PC-3 (cell line): ENCODE results near the gene HNRNPAB. TPM values are rescaled to one million over a fixed set of nuclear protein-coding genes. Genes with fewer than 3 reads are reported as not detected.
A peak's percentile ranks its signal among the peaks of the same experiment; 100 is the strongest.

Experiments used
- ATAC-seq: fragments of 200-7000 bp; cut with Tn5 transposase; 2 replicates; pipeline ENCODE4 v1.9.1; 2020; ENCODE audit warnings: mild to moderate bottlenecking, moderate library complexity
- BruUV-seq: library from RNA; stranded (reverse); fragments of 400-500 nt; replicated peaks from 2 replicates; lab custom pipeline; 2021; lab: Mats Ljungman, UMichigan
- CTCF ChIA-PET: fragments of 300-600 bp; sonication (Branson Sonifier 250); formaldehyde crosslinking; loops from one replicate; lab custom pipeline; 2022; ENCODE audit warnings: antibody characterized with exemption; lab: Charles Lee
- POLR2A ChIA-PET: fragments of 300-600 bp; sonication (Branson Sonifier 250); formaldehyde crosslinking; loops from one replicate; lab custom pipeline; 2022; ENCODE audit warnings: antibody characterized with exemption; ENCODE audit not compliant: unreplicated experiment; lab: Charles Lee
- DNase-seq: peaks from one replicate; pipeline ENCODE4 v3.0.0-alpha.2; 2015
- H2AFZ ChIP-seq: fragments of 300-600 bp; sonication (generic); 2 replicates; pipeline ENCODE4 v1.6.0; 2016; ENCODE audit warnings: antibody characterized with exemption, low read length
- H3F3A ChIP-seq: fragments of 300-600 bp; sonication (generic); one replicate; pipeline ENCODE4 v1.6.0; 2017; ENCODE audit warnings: antibody characterized with exemption, low read length, control low read depth, mild to moderate bottlenecking; ENCODE audit not compliant: unreplicated experiment
- H3K27ac ChIP-seq: fragments of 300-600 bp; sonication (generic); 2 replicates; pipeline ENCODE4 v1.5.1; 2016; ENCODE audit warnings: mild to moderate bottlenecking, low read length
- H3K27me3 ChIP-seq: fragments of 300-600 bp; sonication (generic); 2 replicates; pipeline ENCODE4 v1.6.1; 2016; ENCODE audit warnings: low read length, mixed read lengths
- H3K36me3 ChIP-seq: fragments of 300-600 bp; sonication (generic); 2 replicates; pipeline ENCODE4 v1.6.1; 2016; ENCODE audit warnings: low read depth, mixed run types, low read length, mixed read lengths
- H3K4me1 ChIP-seq: fragments of 300-600 bp; sonication (generic); 2 replicates; pipeline ENCODE4 v1.5.1; 2016; ENCODE audit warnings: low read length; ENCODE audit not compliant: insufficient read depth
- H3K4me2 ChIP-seq: fragments of 300-600 bp; sonication (generic); 2 replicates; pipeline ENCODE4 v1.6.0; 2016; ENCODE audit warnings: low read length
- H3K4me3 ChIP-seq: fragments of 300-600 bp; sonication (generic); 2 replicates; pipeline ENCODE4 v1.5.1; 2016; ENCODE audit warnings: mild to moderate bottlenecking, low read length, mixed read lengths
- H3K79me2 ChIP-seq: fragments of 300-600 bp; sonication (generic); 2 replicates; pipeline ENCODE4 v1.6.1; 2017; ENCODE audit warnings: low read length, mixed read lengths
- H3K9ac ChIP-seq: fragments of 300-600 bp; sonication (generic); 2 replicates; pipeline ENCODE4 v1.6.0; 2016; ENCODE audit warnings: mild to moderate bottlenecking, low read length
- H3K9me2 ChIP-seq: fragments of 300-600 bp; sonication (generic); replicated peaks from 2 replicates; pipeline ENCODE4 v1.6.1; 2016; ENCODE audit warnings: mixed run types, low read length, mixed read lengths
- H3K9me3 ChIP-seq: fragments of 300-600 bp; sonication (generic); 2 replicates; pipeline ENCODE4 v1.6.1; 2016; ENCODE audit warnings: low read length, mixed read lengths
- H4K20me1 ChIP-seq: fragments of 300-600 bp; sonication (generic); 2 replicates; pipeline ENCODE4 v1.6.1; 2016; ENCODE audit warnings: low read length, mixed read lengths
- EZH2 ChIP-seq: fragments of 300-600 bp; sonication (generic); IDR thresholded peaks from one replicate; pipeline ENCODE4 v1.6.1; 2017; ENCODE audit warnings: antibody characterized with exemption, mild to moderate bottlenecking, low read length; ENCODE audit not compliant: unreplicated experiment
- EZH2phosphoT487 ChIP-seq: fragments of 300-600 bp; sonication (generic); IDR thresholded peaks from 2 replicates; pipeline ENCODE4 v1.6.1; 2018; ENCODE audit warnings: mild to moderate bottlenecking, antibody characterized with exemption, low read length, borderline replicate concordance
- intact Hi-C: fragments of 100-400 bp; cut with micrococcal nuclease; formaldehyde crosslinking; loops from 2 replicates; pipeline ENCODE4 v1.9.0; 2023
- total RNA-seq: library from RNA; depleted of rRNA; stranded (reverse); fragments of >200 nt; gene quantifications from 2 replicates; pipeline ENCODE4 v1.2.3, GENCODE V29; 2014
- TF ChIP-seq, protein P1 (sequence below): fragments of 300-600 bp; sonication (generic); conservative IDR thresholded peaks from 2 replicates; pipeline ENCODE4 v1.5.1; 2017; ENCODE audit warnings: antibody characterized with exemption, low read depth, mild to moderate bottlenecking, low read length

HNRNPAB gene
- total RNA-seq, 1 experiment from 2014 or later = 231 TPM

DNA sequence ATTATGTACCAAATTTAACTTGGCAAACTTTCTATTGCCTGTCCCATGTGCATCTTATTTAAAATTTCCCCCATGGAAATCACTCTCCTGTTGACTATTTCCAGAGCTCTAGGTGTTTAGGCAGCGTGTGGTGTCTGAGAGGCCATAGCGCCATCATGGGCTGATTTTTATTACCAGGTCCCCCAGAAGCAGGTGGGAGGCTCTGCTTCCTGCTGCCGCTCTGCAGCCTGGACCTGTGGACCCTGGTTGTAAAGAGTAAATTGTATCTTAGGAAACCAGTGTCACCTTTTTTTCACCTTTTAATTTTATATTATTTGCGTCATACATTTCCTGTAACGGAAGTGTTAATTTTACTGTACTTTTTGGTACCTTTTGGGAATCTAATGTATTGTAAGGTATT, 6.4 kb downstream of the HNRNPAB start:
- intact Hi-C loops = no loop called here
- H3K27me3 ChIP-seq = no peaks in the 10 kb centered on the region
- no peak for DNase-seq
- peaks cover 22% of the 10 kb centered on the region for H3K4me1 ChIP-seq
- ATAC-seq = no peak
- H3K9me3 ChIP-seq = no peaks in the 10 kb centered on the region
- ChIA-PET CTCF (no interaction called here), POLR2A (no interaction called here)
- H3K9ac ChIP-seq = no peak overlapping the region
- H4K20me1 ChIP-seq = peaks cover 75% of the 10 kb centered on the region
- peaks cover 43% of the 10 kb centered on the region for H3K79me2 ChIP-seq
- H3K36me3 ChIP-seq = peaks cover 92% of the 10 kb centered on the region
- H3K4me3 ChIP-seq = no peak overlapping the region
- BruUV-seq = TSS peak; percentile 10
- no peak overlapping the region for H3K27ac ChIP-seq
- no peak for TF ChIP-seq EZH2
- TF ChIP-seq, protein P1, sequence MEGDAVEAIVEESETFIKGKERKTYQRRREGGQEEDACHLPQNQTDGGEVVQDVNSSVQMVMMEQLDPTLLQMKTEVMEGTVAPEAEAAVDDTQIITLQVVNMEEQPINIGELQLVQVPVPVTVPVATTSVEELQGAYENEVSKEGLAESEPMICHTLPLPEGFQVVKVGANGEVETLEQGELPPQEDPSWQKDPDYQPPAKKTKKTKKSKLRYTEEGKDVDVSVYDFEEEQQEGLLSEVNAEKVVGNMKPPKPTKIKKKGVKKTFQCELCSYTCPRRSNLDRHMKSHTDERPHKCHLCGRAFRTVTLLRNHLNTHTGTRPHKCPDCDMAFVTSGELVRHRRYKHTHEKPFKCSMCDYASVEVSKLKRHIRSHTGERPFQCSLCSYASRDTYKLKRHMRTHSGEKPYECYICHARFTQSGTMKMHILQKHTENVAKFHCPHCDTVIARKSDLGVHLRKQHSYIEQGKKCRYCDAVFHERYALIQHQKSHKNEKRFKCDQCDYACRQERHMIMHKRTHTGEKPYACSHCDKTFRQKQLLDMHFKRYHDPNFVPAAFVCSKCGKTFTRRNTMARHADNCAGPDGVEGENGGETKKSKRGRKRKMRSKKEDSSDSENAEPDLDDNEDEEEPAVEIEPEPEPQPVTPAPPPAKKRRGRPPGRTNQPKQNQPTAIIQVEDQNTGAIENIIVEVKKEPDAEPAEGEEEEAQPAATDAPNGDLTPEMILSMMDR = no peak
- no peak overlapping the region for H2AFZ ChIP-seq
- peaks cover 7% of the 10 kb centered on the region for H3F3A ChIP-seq
- no peak overlapping the region for H3K4me2 ChIP-seq
- H3K9me2 ChIP-seq = no peaks in the 10 kb centered on the region

DNA sequence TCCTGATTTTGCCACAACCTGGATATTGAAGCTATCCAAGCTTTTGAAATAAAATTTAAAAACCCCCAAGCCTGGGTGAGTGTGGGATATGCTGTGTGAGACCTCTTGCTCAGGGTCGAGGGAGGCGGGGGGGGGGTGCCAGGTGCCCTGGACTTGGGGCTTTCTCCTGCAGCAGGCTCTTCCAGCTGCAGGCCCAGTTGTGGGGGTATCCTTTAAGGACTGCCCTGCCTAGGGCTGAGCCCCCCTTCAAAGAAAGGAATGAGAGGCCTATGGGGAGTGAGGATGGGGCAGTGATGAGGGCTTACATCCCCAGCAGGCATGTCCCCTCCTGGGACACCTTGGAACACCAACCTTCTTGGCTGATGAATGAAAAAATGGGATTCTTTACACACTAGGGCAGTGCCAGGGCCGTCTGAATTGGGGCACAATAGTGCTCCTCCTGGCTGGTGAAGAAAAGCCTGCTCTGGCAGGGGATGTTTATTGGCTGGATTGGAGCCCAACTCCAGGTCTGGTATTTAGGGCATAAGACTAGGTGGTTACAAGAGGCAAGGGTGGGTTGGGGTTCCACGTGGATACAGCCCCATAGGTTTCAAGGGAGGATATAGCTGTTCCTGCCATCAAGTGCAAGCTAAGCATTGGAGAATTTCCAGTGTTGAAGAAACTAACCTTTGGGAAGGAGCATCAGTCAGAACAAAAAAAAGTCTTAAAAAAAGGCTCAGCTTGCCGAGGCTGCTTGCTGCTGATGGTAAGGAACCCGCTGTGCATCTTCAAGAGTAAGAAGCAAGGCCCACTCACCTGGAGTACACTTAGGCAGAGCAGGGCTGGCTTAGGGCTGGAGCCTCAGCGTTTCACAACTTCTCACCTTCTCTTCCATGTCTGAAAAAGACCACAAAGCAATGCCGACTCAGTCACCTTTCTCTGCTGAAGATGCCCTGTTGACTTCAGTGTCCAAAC, 7.0 kb downstream of the HNRNPAB start:
- Histone ChIP-seq H4K20me1 (peaks cover 68% of the 10 kb centered on the region), H3K9me2 (no peaks in the 10 kb centered on the region), H3K79me2 (peaks cover 36% of the 10 kb centered on the region), H3K36me3 (peaks cover 92% of the 10 kb centered on the region), H3K27ac (no peak overlapping the region), H3K9me3 (no peaks in the 10 kb centered on the region), H3K4me3 (no peak overlapping the region), H3F3A (peaks cover 7% of the 10 kb centered on the region), H3K4me2 (no peak overlapping the region), H2AFZ (no peak overlapping the region), H3K9ac (no peak overlapping the region), H3K27me3 (no peaks in the 10 kb centered on the region), H3K4me1 (peaks cover 19% of the 10 kb centered on the region)
- no TSS peak for BruUV-seq
- CTCF ChIA-PET = no interaction called here
- POLR2A ChIA-PET = no interaction called here
- DNase-seq (no peak), ATAC-seq (no peak)
- TF ChIP-seq EZH2phosphoT487 (no peak), EZH2 (no peak)
- TF ChIP-seq, protein P1 = no peak
- intact Hi-C loops = no loop called here
